Right lobe of liver (tissue), 6 donors: Measurements from ENCODE around the gene CFAP20. TPM values are rescaled to one million over a fixed set of nuclear protein-coding genes. Genes with fewer than 3 reads are reported as not detected.

ENCODE experiments used
- ATAC-seq, 4 donors: fragments of 200-7000 bp; cut with Tn5 transposase; one replicate each; pipeline ENCODE4 v1.9.1; 2020; ENCODE audit warnings: mild to moderate bottlenecking in 4 of 4, moderate library complexity in 4 of 4
- DNase-seq, 3 donors: peaks; one replicate each; pipeline ENCODE4 v3.0.0-alpha.2; 2020
- H3K27ac ChIP-seq, 3 donors: fragments of 200-600 bp; one replicate each; pipeline ENCODE4 v1.8.0; 2022
- H3K27me3 ChIP-seq, 2 donors: fragments of 200-600 bp; one replicate each; pipeline ENCODE4 v1.8.0; 2022
- H3K36me3 ChIP-seq, 4 donors: fragments of 200-600 bp; sonication (generic) in 1 of 4; one replicate each; pipeline versions ENCODE4 v1.5.1 to v1.8.0; 2017 to 2022; ENCODE audit warnings: control low read depth in 1 of 4
- H3K4me1 ChIP-seq, 4 donors: fragments of 200-600 bp; sonication (generic) in 1 of 4; one replicate each; pipeline versions ENCODE4 v1.5.1 to v1.8.0; 2017 to 2022; ENCODE audit warnings: control low read depth in 1 of 4
- H3K4me3 ChIP-seq, 3 donors: fragments of 200-600 bp; one replicate each; pipeline ENCODE4 v1.8.0; 2022
- H3K9me3 ChIP-seq, 4 donors: fragments of 200-600 bp; sonication (generic) in 1 of 4; one replicate each; pipeline versions ENCODE4 v1.5.1 to v1.8.0; 2017 to 2022; ENCODE audit warnings: control low read depth in 1 of 4
- CTCF ChIP-seq, 4 donors: fragments of 200-600 bp in 3 of 4; fragments of 450-650 bp in 1 of 4; IDR thresholded peaks; one replicate each; pipeline versions ENCODE4 v1.5.1 to v1.8.0; 2016 to 2022; ENCODE audit warnings: antibody characterized with exemption in 4 of 4, mild to moderate bottlenecking in 2 of 4
- POLR2A ChIP-seq: fragments of 450-650 bp; IDR thresholded peaks from one replicate; pipeline ENCODE4 v1.6.1; 2017; ENCODE audit warnings: antibody characterized with exemption, mild to moderate bottlenecking
- WGBS: methylation state at CpG from one replicate; pipeline ENCODE4 v1.1.6; 2018; ENCODE audit warnings: low coverage, low lambda C conversion rate; ENCODE audit not compliant: insufficient coverage; ENCODE audit errors: missing lambda C conversion rate; 5-methylcytosine and 5-hydroxymethylcytosine counted together
- intact Hi-C, 2 donors: fragments of 100-400 bp; cut with DNase I; formaldehyde crosslinking; loops; one replicate each; pipeline versions ENCODE4 v1.11.2 to v1.14.1; 2022
- total RNA-seq, 6 experiments: library from RNA; depleted of rRNA in 2 of 6; stranded (reverse); fragments of >200 nt in 2 of 6; fragmentation: NEBNext Ultra II Directional in 3 of 6; extraction: Animal tissue kit (Norgen Biotek cat#: 25700) in 3 of 6; gene quantifications; one replicate each; pipeline versions ENCODE4 v1.1.0 to v1.2.4, GENCODE V29; 2016 to 2023
- donor health status: DM: no; HTN: yes; CAD: no.
- donor health status: DM: no; HTN: no; CAD: no.
- donor health status: DM: no; HTN: no; CAD: no.
- donor health status: DM: no; HTN: yes; CAD: no.
- donor health status: DM: no; HTN: yes; CAD: no.

Gene CFAP20
- total RNA-seq, 6 experiments from 2014 or later, result 7.8 to 38.7 (median 18.1) TPM

- intact Hi-C loops, result no loop called here
- Histone ChIP-seq H3K27me3 (no peaks in the 10 kb centered on the region), H3K4me3 (no peak overlapping the region), H3K27ac (no peak overlapping the region), H3K36me3 (peaks cover 10 to 51% (median 23%) of the 10 kb centered on the region in 4 donors), H3K4me1 (no peaks in the 10 kb centered on the region), H3K9me3 (no peaks in the 10 kb centered on the region)
- no peak for ATAC-seq
- no peak for DNase-seq
- TF ChIP-seq POLR2A (no peak), CTCF (IDR thresholded peaks at IDR 0.05) (no peak)
- 79% methylated on average over 3 of the region's 3 CpGs for WGBS
Measured at GRCh38 chr16:58160855-58161254, 31.7 kb upstream of the CFAP20 start.

- Histone ChIP-seq H3K4me1 (no peaks in the 10 kb centered on the region), H3K27ac (no peak overlapping the region), H3K27me3 (no peaks in the 10 kb centered on the region), H3K9me3 (no peaks in the 10 kb centered on the region), H3K36me3 (peaks cover 4 to 29% (median 13%) of the 10 kb centered on the region in 4 donors), H3K4me3 (no peak overlapping the region)
- ATAC-seq (no peak), DNase-seq (no peak)
- 90% methylated on average over 3 of the region's 3 CpGs for WGBS
- TF ChIP-seq CTCF (IDR thresholded peaks at IDR 0.05), result no peak
- no peak for TF ChIP-seq POLR2A
- intact Hi-C loops, result no loop called here
Measured at GRCh38 chr16:58158725-58159124, 29.5 kb upstream of the CFAP20 start.

- no peaks in the 10 kb centered on the region for H3K27me3 ChIP-seq
- H3K9me3 ChIP-seq, result no peaks in the 10 kb centered on the region
- H3K27ac ChIP-seq, result no peak overlapping the region
- peaks cover 2 to 23% (median 9%) of the 10 kb centered on the region in 4 donors for H3K36me3 ChIP-seq
- no peaks in the 10 kb centered on the region for H3K4me1 ChIP-seq
- no peak for TF ChIP-seq CTCF (IDR thresholded peaks at IDR 0.05)
- no peak for TF ChIP-seq POLR2A
- H3K4me3 ChIP-seq, result no peak overlapping the region
- DNase-seq (no peak), ATAC-seq (peak in 1 of 4 donors; percentile 8)
- 84% methylated on average over 22 of the region's 29 CpGs for WGBS
- intact Hi-C loops, result no loop called here
Measured at GRCh38 chr16:58157951-58158540, 28.9 kb upstream of the CFAP20 start.

GRCh38 chr16:58157239-58157638 is 28.1 kb upstream of the CFAP20 start:
- WGBS, result 67% methylated on average over 1 of the region's 2 CpGs
- Histone ChIP-seq H3K36me3 (peaks cover 0 to 15% (median 5%) of the 10 kb centered on the region in 4 donors), H3K27ac (no peak overlapping the region), H3K9me3 (no peaks in the 10 kb centered on the region), H3K27me3 (no peaks in the 10 kb centered on the region), H3K4me1 (no peaks in the 10 kb centered on the region), H3K4me3 (no peak overlapping the region)
- TF ChIP-seq CTCF (IDR thresholded peaks at IDR 0.05), result no peak
- no peak for TF ChIP-seq POLR2A
- intact Hi-C loops, result no loop called here
- DNase-seq, result no peak
- ATAC-seq, result peak in 1 of 4 donors; percentile 19
